ENCODE data around the gene CTSW.
A peak's percentile ranks its signal among the peaks of the same experiment; 100 is the strongest.

The CTSW gene

GRCh38 chr11:65855927-65856363, 23.7 kb upstream of the CTSW start:
- no peak for DNase-seq (ENCODE audit: low read depth)

- peak; percentile 78 for DNase-seq (ENCODE audit: low read depth)
These were observed 22.7 kb upstream of the CTSW start for GRCh38 chr11:65856689-65857499.

- no peak for DNase-seq (ENCODE audit: low read depth)
These were observed 22.2 kb upstream of the CTSW start for GRCh38 chr11:65857500-65857852.

DNA sequence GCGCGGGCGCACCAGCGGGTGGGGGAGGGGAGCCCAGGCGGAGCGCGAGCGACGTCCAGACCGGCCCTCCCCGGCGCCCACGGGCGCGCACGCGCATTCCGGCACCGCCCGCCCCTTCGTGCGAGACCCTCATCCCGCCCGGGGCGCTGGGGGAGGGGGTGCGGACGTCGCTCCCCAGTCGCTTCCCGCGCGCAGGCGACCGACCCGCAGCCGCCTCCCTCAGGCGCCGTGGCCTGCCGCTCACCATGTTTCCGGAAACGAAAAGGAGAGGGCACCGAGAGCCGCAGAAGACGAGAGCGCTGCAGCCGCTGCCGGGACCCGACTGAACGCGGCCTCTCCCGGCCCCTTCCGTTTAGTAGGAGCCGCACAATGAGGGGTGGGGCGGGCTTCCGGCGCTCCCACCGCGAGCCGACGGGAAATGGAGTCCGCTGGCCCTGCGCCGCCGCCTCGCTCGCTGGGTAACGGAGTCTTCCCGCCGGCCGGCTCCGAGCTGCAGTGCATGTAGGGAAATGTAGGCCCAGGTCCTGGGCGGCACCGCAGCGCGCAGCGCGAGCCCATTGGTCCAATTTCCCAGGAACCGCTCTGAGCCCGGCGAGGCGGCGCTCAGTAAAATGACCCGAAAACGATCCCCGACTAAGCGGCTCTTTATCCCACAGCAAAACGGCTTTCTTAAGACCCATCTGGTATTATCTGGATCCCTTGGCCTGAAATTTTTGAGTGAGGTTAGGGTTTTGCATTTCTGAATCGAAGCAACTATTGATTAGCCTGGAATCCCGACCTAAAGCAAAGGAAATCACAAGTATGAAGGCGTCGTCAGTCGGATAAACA, 21.6 kb upstream of the CTSW start, which contains the start of gene CFL1:
Gene CFL1, minus strand, starts transcription at position 328 of the 828 bp plus-strand sequence. Its CDS starts 81 bp downstream, at position 247.
- DNase-seq (ENCODE audit: low read depth), result peak; percentile 99

- DNase-seq (ENCODE audit: low read depth), result no peak
These were observed 21.0 kb upstream of the CTSW start for GRCh38 chr11:65858681-65859087.

GRCh38 chr11:65859095-65859811, 20.4 kb upstream of the CTSW start:
- peak; percentile 99 for DNase-seq (ENCODE audit: low read depth)

DNA sequence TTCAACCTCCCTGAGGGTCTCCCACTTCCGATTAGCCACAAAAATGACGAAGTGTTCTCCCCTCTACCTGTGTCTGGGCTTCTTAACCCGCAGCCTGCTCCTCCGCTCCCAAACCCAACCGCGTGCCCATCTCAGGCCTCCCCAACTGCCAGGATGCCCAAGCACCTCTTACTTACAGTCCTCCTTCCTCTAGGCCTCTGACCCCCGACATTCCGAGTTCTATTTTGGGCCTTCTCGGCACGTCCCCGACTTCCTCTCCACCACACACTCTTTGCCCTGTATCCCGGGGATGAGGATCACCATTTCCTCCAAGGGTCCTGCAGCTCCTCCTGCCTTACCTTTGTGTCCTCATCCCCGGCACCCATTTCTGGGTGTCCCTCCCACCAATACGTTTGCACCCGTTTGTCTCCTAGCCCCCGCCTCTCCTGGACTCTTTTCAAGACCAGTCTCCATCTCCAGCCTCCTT, 19.8 kb upstream of the CTSW start:
- DNase-seq (ENCODE audit: low read depth), result no peak

DNA sequence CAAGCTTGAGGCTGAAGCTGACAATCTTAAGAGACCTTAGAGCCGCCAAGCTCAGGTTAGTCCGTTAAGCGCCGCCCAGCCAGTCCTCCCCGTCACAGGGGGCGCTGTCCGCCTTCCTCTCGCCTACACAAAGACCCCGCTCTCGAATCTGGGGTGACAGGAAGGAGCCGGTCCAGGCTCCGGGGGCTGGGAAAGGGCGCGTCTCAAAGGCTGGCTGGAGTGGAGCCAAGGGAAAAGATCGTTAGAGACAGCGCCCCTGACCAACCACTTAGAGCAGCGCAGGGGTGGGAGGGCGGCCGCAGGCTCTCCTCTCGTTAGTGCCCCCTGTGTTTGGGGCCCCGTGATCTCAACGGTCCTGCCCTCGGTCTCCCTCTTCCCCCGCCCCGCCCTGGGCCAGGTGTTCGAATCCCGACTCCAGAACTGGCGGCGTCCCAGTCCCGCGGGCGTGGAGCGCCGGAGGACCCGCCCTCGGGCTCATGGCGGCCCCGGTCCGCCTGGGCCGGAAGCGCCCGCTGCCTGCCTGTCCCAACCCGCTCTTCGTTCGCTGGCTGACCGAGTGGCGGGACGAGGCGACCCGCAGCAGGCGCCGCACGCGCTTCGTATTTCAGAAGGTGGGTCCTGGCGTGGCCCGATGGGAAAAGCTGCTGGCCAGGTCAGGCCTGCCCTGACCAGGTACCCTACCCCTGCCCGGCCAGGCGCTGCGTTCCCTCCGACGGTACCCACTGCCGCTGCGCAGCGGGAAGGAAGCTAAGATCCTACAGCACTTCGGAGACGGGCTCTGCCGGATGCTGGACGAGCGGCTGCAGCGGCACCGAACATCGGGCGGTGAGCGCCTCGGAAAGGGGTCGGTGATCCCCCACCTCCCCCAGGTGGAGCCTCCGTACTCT, 19.1 kb upstream of the CTSW start, which contains the start of gene MUS81:
Gene MUS81, plus strand, starts transcription at position 156 of the 887 bp plus-strand sequence. Its CDS starts 321 bp downstream, at position 477.
- DNase-seq (ENCODE audit: low read depth), result peak; percentile 98

DNA sequence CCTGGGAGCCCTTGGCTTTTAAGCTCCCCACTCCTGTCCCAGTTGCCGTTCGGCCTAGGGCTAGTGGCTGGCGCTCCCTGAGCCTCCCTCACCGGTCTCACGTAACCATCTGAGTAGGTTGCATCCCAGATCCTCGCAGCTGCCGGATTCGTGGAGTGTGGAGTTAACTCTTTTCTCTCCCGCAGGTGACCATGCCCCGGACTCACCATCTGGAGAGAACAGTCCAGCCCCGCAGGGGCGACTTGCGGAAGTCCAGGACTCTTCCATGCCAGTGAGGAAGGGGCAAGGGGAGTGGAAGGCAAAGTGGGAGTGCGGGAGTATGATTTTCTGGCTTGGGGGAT, 18.5 kb upstream of the CTSW start:
- DNase-seq (ENCODE audit: low read depth), result no peak

DNA sequence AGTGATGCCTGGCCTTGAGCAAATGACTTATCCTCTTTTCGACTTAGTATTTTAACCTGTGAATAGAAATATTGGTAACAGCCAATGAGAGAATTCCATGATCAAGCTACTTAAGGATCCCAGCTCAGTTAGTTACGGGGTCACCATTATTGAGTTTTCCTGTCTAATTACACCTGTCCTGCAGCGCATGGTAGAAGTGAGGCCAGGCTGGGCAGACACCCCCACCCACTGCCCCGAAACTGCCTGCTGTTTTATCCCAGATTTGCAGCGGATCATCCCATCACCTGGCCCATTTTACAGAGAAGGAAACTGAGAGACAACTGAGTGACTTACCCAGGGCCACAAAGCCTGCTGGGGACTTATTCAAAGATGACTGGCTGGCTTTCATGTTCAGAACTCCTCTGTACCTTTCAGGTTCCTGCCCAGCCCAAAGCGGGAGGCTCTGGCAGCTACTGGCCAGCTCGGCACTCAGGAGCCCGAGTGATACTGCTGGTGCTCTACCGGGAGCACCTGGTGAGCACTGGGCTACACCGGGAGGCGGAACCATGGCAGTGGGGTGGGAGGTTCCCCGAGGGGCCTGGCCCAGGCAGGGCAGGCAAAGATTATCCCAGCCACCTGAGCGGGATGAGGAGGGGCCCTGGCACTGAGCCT, 18.0 kb upstream of the CTSW start:
- DNase-seq (ENCODE audit: low read depth), result no peak

DNA sequence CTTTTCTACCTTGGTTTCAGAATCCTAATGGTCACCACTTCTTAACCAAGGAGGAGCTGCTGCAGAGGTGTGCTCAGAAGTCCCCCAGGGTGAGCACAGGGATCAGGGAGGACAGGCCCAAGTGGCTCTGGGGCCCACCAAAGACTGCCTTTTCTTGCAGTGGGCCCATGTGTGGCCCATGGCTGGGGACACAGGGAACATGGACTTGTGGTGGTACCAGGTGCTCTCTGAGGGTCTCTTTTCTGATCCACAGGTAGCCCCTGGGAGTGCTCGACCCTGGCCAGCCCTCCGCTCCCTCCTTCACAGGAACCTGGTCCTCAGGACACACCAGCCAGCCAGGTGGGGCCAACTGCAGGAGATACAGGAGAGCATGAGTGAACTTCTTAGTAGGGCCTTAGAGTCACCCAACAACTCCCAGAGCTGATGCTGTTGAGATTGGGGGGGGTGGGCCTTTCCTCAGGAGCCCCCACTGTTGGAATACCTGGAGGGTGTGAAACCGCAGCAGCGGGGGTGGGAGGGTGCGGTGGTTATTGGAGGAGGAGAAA, 17.4 kb upstream of the CTSW start:
- DNase-seq (ENCODE audit: low read depth), result no peak

DNA sequence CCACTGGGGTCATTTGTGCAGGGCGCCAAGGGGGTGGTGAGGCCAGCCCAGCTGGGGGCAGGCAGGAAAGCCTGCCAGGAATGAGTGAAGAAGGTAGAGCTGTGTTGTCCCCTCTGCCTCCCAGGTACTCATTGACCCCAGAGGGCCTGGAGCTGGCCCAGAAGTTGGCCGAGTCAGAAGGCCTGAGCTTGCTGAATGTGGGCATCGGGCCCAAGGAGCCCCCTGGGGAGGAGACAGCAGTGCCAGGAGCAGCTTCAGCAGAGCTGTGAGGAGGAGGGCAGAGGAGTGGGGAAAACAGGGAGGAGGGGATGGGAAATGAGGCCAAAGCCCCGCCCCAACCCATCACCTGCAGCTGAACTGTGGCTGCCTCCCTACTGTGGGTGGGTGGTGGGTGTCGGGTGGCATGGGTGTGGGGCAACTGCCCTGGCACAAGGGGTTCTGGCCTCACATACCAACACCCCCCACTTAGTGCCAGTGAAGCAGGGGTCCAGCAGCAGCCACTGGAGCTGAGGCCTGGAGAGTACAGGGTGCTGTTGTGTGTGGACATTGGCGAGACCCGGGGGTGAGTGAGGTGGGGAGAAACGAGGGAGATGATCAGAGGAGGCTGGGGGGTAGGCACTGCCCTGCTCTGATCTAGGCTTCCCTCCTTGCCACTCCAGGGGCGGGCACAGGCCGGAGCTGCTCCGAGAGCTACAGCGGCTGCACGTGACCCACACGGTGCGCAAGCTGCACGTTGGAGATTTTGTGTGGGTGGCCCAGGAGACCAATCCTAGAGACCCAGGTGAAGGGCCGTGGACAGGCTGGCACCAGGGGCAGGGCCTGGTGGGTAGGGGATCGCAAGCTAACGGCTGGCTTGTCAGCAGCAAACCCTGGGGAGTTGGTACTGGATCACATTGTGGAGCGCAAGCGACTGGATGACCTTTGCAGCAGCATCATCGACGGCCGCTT, 16.4 kb upstream of the CTSW start:
- no peak for DNase-seq (ENCODE audit: low read depth)

DNA sequence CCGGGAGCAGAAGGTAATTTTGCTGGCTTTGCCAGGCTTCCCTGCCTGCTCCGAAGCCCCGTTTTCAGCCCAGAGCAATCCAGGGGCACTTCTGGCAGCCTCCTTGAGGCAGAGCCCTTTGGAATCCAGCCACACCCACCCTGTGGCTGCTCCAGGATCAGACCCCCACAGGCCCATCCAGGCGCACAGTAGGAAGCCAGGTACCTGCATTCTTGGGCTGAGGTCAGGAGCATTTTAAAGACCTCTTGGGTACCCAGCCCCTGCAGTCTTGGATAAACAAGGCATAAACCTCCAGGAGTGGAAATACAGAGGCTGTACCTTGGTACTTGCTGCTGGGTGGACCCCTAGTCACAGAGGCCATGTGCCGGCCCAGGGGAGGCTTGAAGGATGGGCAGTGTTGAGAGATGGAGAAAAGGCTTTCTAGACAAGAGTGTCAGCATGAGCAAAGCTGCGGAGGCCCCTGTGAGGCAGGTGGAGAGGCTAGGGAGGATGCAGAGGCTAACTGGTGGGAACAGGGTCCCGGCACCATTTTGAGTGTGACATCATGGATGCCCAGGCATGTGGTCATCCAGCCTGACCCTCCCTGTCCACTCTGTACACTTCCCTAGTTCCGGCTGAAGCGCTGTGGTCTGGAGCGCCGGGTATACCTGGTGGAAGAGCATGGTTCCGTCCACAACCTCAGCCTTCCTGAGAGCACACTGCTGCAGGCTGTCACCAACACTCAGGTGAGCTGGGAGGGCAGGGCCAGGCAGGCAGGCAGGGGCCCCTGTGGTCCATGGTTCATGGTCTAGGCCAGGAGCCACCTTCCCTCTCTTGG, 15.5 kb upstream of the CTSW start:
- no peak for DNase-seq (ENCODE audit: low read depth)

GRCh38 chr11:65864706-65865471, 14.7 kb upstream of the CTSW start:
- DNase-seq (ENCODE audit: low read depth), result no peak

GRCh38 chr11:65865550-65866172, 14.0 kb upstream of the CTSW start:
- DNase-seq (ENCODE audit: low read depth), result no peak

DNA sequence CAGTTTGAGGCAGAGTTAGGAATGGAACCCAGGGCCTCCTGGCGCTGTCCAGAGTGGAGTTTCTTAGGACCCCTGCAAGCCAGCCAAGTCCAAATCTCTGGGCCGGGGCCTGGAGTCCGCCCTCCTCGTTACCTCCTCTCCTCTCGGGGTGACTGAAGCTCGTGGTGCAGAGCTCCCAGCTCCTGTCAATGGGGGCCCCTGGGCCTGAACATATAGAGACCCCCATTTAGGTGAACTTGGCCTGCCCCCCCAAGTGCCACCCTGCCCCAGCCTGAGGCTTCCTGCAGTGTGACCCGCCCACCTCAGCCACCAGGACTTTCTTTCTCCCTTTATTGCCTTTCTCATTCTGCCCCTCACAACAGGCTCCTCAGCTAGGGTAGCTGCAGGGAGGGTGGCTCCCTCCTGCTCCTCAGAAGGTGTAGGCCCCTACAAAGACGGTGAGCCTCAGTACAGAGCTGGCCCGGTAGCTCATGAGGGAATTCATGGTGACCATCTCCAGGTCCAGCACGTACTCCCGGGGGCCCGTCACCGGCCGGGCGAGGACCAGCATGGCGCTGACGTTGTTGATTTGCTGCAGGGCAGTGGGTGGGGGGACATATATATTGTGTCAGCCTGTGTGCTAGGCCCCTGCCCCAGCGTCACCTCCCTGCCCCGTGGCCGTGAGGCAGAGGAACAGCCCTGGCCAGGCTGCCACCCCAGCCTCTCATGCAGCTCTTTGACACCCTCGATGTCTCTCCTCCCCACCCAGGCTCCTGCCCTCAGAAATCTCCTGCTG, 12.9 kb upstream of the CTSW start:
- DNase-seq (ENCODE audit: low read depth), result no peak

Measured in EH (cell line).